ENCODE results near the gene KRTAP5-3.
"Not testable (repeated sequence)": the region's sequence is repeated elsewhere in the genome, so short reads cannot be mapped to it uniquely, and the experiment has no call there.

Gene KRTAP5-3

GRCh38 chr11:1650034-1650917, 42.0 kb upstream of the KRTAP5-3 start:
- Mint-ChIP-seq H3K4me1 (ENCODE audit: low read depth) (no peaks in the 10 kb centered on the region), H3K27ac (no peak overlapping the region), H3K9me3 (no peaks in the 10 kb centered on the region), H3K4me3 (no peak overlapping the region), H3K27me3 (peaks cover 42% of the 10 kb centered on the region), H3K36me3 (ENCODE audit: low read depth) (no peaks in the 10 kb centered on the region)
- intact Hi-C loops (cut with micrococcal nuclease) = loop anchor here (10.0 kb wide), 1 partner anchor 505 kb away; no protein-coding TSS in a partner anchor

GRCh38 chr11:1648653-1649420, 40.6 kb upstream of the KRTAP5-3 start:
- H3K4me3 Mint-ChIP-seq = no peak overlapping the region
- H3K27me3 Mint-ChIP-seq = peaks cover 41% of the 10 kb centered on the region

GRCh38 chr11:1647901-1648652, 39.8 kb upstream of the KRTAP5-3 start:
- intact Hi-C loops (cut with micrococcal nuclease) = no loop called here
- Mint-ChIP-seq H3K4me3 (no peak overlapping the region), H3K9me3 (no peaks in the 10 kb centered on the region), H3K36me3 (ENCODE audit: low read depth) (no peaks in the 10 kb centered on the region), H3K4me1 (ENCODE audit: low read depth) (no peaks in the 10 kb centered on the region), H3K27me3 (peaks cover 37% of the 10 kb centered on the region), H3K27ac (no peak overlapping the region)

More at GRCh38 chr11:1648653-1649420, 40.6 kb upstream of the KRTAP5-3 start:
- Mint-ChIP-seq H3K9me3 (no peaks in the 10 kb centered on the region), H3K36me3 (ENCODE audit: low read depth) (no peaks in the 10 kb centered on the region), H3K27ac (no peak overlapping the region), H3K4me1 (ENCODE audit: low read depth) (no peaks in the 10 kb centered on the region)
- intact Hi-C loops (cut with micrococcal nuclease) = no loop called here

- H3K4me1 Mint-ChIP-seq (ENCODE audit: low read depth); H3K36me3 Mint-ChIP-seq (ENCODE audit: low read depth); H3K27ac Mint-ChIP-seq; H3K9me3 Mint-ChIP-seq; H3K4me3 Mint-ChIP-seq; intact Hi-C loops (cut with micrococcal nuclease): not testable (repeated sequence)
- peaks cover 29% of the 10 kb centered on the region for H3K27me3 Mint-ChIP-seq
These were observed 38.3 kb upstream of the KRTAP5-3 start for GRCh38 chr11:1646540-1646939.

GRCh38 chr11:1645357-1645821, 37.1 kb upstream of the KRTAP5-3 start:
- Mint-ChIP-seq H3K9me3 (no peaks in the 10 kb centered on the region), H3K4me1 (ENCODE audit: low read depth) (no peaks in the 10 kb centered on the region), H3K27me3 (peaks cover 26% of the 10 kb centered on the region), H3K36me3 (ENCODE audit: low read depth) (no peaks in the 10 kb centered on the region), H3K27ac (no peak overlapping the region), H3K4me3 (no peak overlapping the region)
- intact Hi-C loops (cut with micrococcal nuclease) = no loop called here

- Mint-ChIP-seq H3K4me1 (ENCODE audit: low read depth) (no peaks in the 10 kb centered on the region), H3K36me3 (ENCODE audit: low read depth) (no peaks in the 10 kb centered on the region), H3K9me3 (no peaks in the 10 kb centered on the region), H3K27me3 (peaks cover 32% of the 10 kb centered on the region), H3K27ac (no peak overlapping the region), H3K4me3 (no peak overlapping the region)
- intact Hi-C loops (cut with micrococcal nuclease) = no loop called here
These were observed 36.5 kb upstream of the KRTAP5-3 start for GRCh38 chr11:1644601-1645356.

GRCh38 chr11:1643146-1643690, 35.0 kb upstream of the KRTAP5-3 start:
- H3K27me3 Mint-ChIP-seq = peaks cover 41% of the 10 kb centered on the region
- H3K4me3 Mint-ChIP-seq = no peak overlapping the region
- H3K36me3 Mint-ChIP-seq (ENCODE audit: low read depth) = no peaks in the 10 kb centered on the region
- H3K27ac Mint-ChIP-seq = no peak overlapping the region
- intact Hi-C loops (cut with micrococcal nuclease) = no loop called here
- no peaks in the 10 kb centered on the region for H3K4me1 Mint-ChIP-seq (ENCODE audit: low read depth)
- H3K9me3 Mint-ChIP-seq = no peaks in the 10 kb centered on the region

- H3K4me1 Mint-ChIP-seq (ENCODE audit: low read depth) = no peaks in the 10 kb centered on the region
- H3K4me3 Mint-ChIP-seq = no peak overlapping the region
These were observed 34.3 kb upstream of the KRTAP5-3 start for GRCh38 chr11:1642288-1643145.

GRCh38 chr11:1641096-1641495, 32.8 kb upstream of the KRTAP5-3 start:
- no peaks in the 10 kb centered on the region for H3K4me1 Mint-ChIP-seq (ENCODE audit: low read depth)
- H3K9me3 Mint-ChIP-seq = no peaks in the 10 kb centered on the region
- peaks cover 43% of the 10 kb centered on the region for H3K27me3 Mint-ChIP-seq
- H3K36me3 Mint-ChIP-seq (ENCODE audit: low read depth) = no peaks in the 10 kb centered on the region
- H3K27ac Mint-ChIP-seq = no peak overlapping the region
- H3K4me3 Mint-ChIP-seq = no peak overlapping the region
- intact Hi-C loops (cut with micrococcal nuclease) = no loop called here

More at GRCh38 chr11:1642288-1643145, 34.3 kb upstream of the KRTAP5-3 start:
- H3K9me3 Mint-ChIP-seq = no peaks in the 10 kb centered on the region
- H3K36me3 Mint-ChIP-seq (ENCODE audit: low read depth) = no peaks in the 10 kb centered on the region
- intact Hi-C loops (cut with micrococcal nuclease) = no loop called here
- H3K27ac Mint-ChIP-seq = no peak overlapping the region
- H3K27me3 Mint-ChIP-seq = peaks cover 42% of the 10 kb centered on the region

- peaks cover 40% of the 10 kb centered on the region for H3K27me3 Mint-ChIP-seq
- H3K4me1 Mint-ChIP-seq (ENCODE audit: low read depth) = no peaks in the 10 kb centered on the region
- intact Hi-C loops (cut with micrococcal nuclease) = no loop called here
- H3K4me3 Mint-ChIP-seq = no peak overlapping the region
- H3K9me3 Mint-ChIP-seq = no peaks in the 10 kb centered on the region
- H3K36me3 Mint-ChIP-seq (ENCODE audit: low read depth) = no peaks in the 10 kb centered on the region
- H3K27ac Mint-ChIP-seq = no peak overlapping the region
These were observed 32.0 kb upstream of the KRTAP5-3 start for GRCh38 chr11:1640076-1640946.

- Mint-ChIP-seq H3K27ac (no peak overlapping the region), H3K4me3 (no peak overlapping the region), H3K27me3 (peaks cover 40% of the 10 kb centered on the region), H3K4me1 (ENCODE audit: low read depth) (no peaks in the 10 kb centered on the region), H3K36me3 (ENCODE audit: low read depth) (no peaks in the 10 kb centered on the region), H3K9me3 (no peaks in the 10 kb centered on the region)
- intact Hi-C loops (cut with micrococcal nuclease) = no loop called here
These were observed 31.4 kb upstream of the KRTAP5-3 start for GRCh38 chr11:1639666-1640065.

Measured in dendritic cell treated with granulocyte-macrophage colony-stimulating factor and Interleukin-4, amounts not matched to agents 40 ng/mL and 50 ng/mL, for 4 days (primary cell).